ENCODE data around the gene NRG2.

The NRG2 gene

GRCh38 chr5:139904566-139904815 lies 138.6 kb downstream of the NRG2 start:
- DNase-seq (ENCODE audit: low read depth in 2 of 2): no peak

GRCh38 chr5:139903795-139904565 lies 139.1 kb downstream of the NRG2 start:
- no peak for DNase-seq (ENCODE audit: low read depth in 2 of 2)

GRCh38 chr5:139903450-139903794 lies 139.7 kb downstream of the NRG2 start:
- no peak for DNase-seq (ENCODE audit: low read depth in 2 of 2)

GRCh38 chr5:139901986-139902385 lies 141.1 kb downstream of the NRG2 start:
- no peak for DNase-seq (ENCODE audit: low read depth in 2 of 2)

- no peak for DNase-seq (ENCODE audit: low read depth in 2 of 2)
Measured at GRCh38 chr5:139901251-139901575, 141.9 kb downstream of the NRG2 start.

- DNase-seq (ENCODE audit: low read depth in 2 of 2): no peak
Measured at GRCh38 chr5:139900546-139901250, 142.4 kb downstream of the NRG2 start.

GRCh38 chr5:139898981-139899380 lies 144.1 kb downstream of the NRG2 start:
- no peak for DNase-seq (ENCODE audit: low read depth in 2 of 2)

- no peak for DNase-seq (ENCODE audit: low read depth in 2 of 2)
Measured at GRCh38 chr5:139897982-139898381, 145.1 kb downstream of the NRG2 start.

GRCh38 chr5:139897342-139897741 lies 145.8 kb downstream of the NRG2 start:
- DNase-seq (ENCODE audit: low read depth in 2 of 2): no peak

- no peak for DNase-seq (ENCODE audit: low read depth in 2 of 2)
Measured at GRCh38 chr5:139896718-139897117, 146.4 kb downstream of the NRG2 start.

- no peak for DNase-seq (ENCODE audit: low read depth in 2 of 2)
Measured at GRCh38 chr5:139895647-139896046, 147.5 kb downstream of the NRG2 start.

- DNase-seq (ENCODE audit: low read depth in 2 of 2): no peak
Measured at GRCh38 chr5:139895046-139895445, 148.1 kb downstream of the NRG2 start.

- DNase-seq (ENCODE audit: low read depth in 2 of 2): no peak
Measured at GRCh38 chr5:139893873-139894272, 149.2 kb downstream of the NRG2 start.

- no peak for DNase-seq (ENCODE audit: low read depth in 2 of 2)
Measured at GRCh38 chr5:139889410-139889809, 153.7 kb downstream of the NRG2 start.

- DNase-seq (ENCODE audit: low read depth in 2 of 2): no peak
Measured at GRCh38 chr5:139888370-139888769, 154.7 kb downstream of the NRG2 start.

GRCh38 chr5:139886213-139886612 lies 156.9 kb downstream of the NRG2 start:
- no peak for DNase-seq (ENCODE audit: low read depth in 2 of 2)

GRCh38 chr5:139885857-139886208 lies 157.3 kb downstream of the NRG2 start:
- DNase-seq (ENCODE audit: low read depth in 2 of 2): no peak

- DNase-seq (ENCODE audit: low read depth in 2 of 2): no peak
Measured at GRCh38 chr5:139885172-139885856, 157.8 kb downstream of the NRG2 start.

- no peak for DNase-seq (ENCODE audit: low read depth in 2 of 2)
Measured at GRCh38 chr5:139884734-139885133, 158.4 kb downstream of the NRG2 start.

GRCh38 chr5:139884144-139884543 lies 159.0 kb downstream of the NRG2 start:
- no peak for DNase-seq (ENCODE audit: low read depth in 2 of 2)

GRCh38 chr5:139882961-139883539 lies 160.0 kb downstream of the NRG2 start:
- DNase-seq (ENCODE audit: low read depth in 2 of 2): no peak

GRCh38 chr5:139882316-139882715 lies 160.8 kb downstream of the NRG2 start:
- DNase-seq (ENCODE audit: low read depth in 2 of 2): no peak

GRCh38 chr5:139881143-139881733 lies 161.9 kb downstream of the NRG2 start:
- no peak for DNase-seq (ENCODE audit: low read depth in 2 of 2)
